HG03103 (cell line): Measurements from ENCODE around the gene SSTR3.

Experiments
- ATAC-seq: cut with Tn5 transposase; IDR thresholded peaks from one replicate; pipeline ENCODE4 v1.9.1; 2021; ENCODE audit warnings: low read depth; ENCODE audit not compliant: unreplicated experiment

The SSTR3 gene

GRCh38 chr22:37229805-37230672 is 17.8 kb upstream of the SSTR3 start:
- ATAC-seq, result no peak

- ATAC-seq, result no peak
Measured at GRCh38 chr22:37229012-37229804, 16.9 kb upstream of the SSTR3 start.

GRCh38 chr22:37228106-37229011 is 16.1 kb upstream of the SSTR3 start:
- no peak for ATAC-seq

- ATAC-seq, result no peak
Measured at GRCh38 chr22:37226514-37226913, 14.2 kb upstream of the SSTR3 start.

- ATAC-seq, result no peak
Measured at GRCh38 chr22:37226087-37226486, 13.8 kb upstream of the SSTR3 start.

GRCh38 chr22:37225481-37225880 is 13.2 kb upstream of the SSTR3 start:
- ATAC-seq, result no peak

GRCh38 chr22:37224757-37225420 is 12.6 kb upstream of the SSTR3 start:
- ATAC-seq, result no peak

- no peak for ATAC-seq
Measured at GRCh38 chr22:37223965-37224551, 11.8 kb upstream of the SSTR3 start.

GRCh38 chr22:37222440-37222971 is 10.2 kb upstream of the SSTR3 start:
- no peak for ATAC-seq

- ATAC-seq, result no peak
Measured at GRCh38 chr22:37221424-37222333, 9.4 kb upstream of the SSTR3 start.

GRCh38 chr22:37220543-37220981 is 8.3 kb upstream of the SSTR3 start:
- no peak for ATAC-seq

- ATAC-seq, result no peak
Measured at GRCh38 chr22:37219533-37219932, 7.3 kb upstream of the SSTR3 start.

GRCh38 chr22:37218771-37219411 is 6.6 kb upstream of the SSTR3 start:
- ATAC-seq, result peak; percentile 56

GRCh38 chr22:37218399-37218770 is 6.1 kb upstream of the SSTR3 start:
- ATAC-seq, result no peak

- no peak for ATAC-seq
Measured at GRCh38 chr22:37215890-37216289, 3.6 kb upstream of the SSTR3 start.

- ATAC-seq, result no peak
Measured at GRCh38 chr22:37214731-37215030, 2.4 kb upstream of the SSTR3 start.

- ATAC-seq, result no peak
Measured at GRCh38 chr22:37213941-37214730, 1.9 kb upstream of the SSTR3 start.
